Measurements from ENCODE around the gene ZBTB16.

The ZBTB16 gene

GRCh38 chr11:114283422-114283821 lies 223.9 kb downstream of the ZBTB16 start:
- no peak overlapping the region for H3K27ac ChIP-seq (ENCODE audit: low read length)
- H3K27me3 ChIP-seq (ENCODE audit: low read depth, low read length): no peaks in the 10 kb centered on the region
- no peaks in the 10 kb centered on the region for H3K36me3 ChIP-seq (ENCODE audit: control insufficient read depth in 1 of 2, insufficient read depth in 2 of 2, low read length in 2 of 2)
- no peaks in the 10 kb centered on the region for H3K9me3 ChIP-seq (ENCODE audit: control insufficient read depth in 1 of 2, low read length in 2 of 2)
- no peak overlapping the region for H3K4me3 ChIP-seq (ENCODE audit: low read depth in 1 of 2, low read length in 2 of 2)
- no peaks in the 10 kb centered on the region for H3K4me1 ChIP-seq (ENCODE audit: control insufficient read depth in 1 of 2, insufficient read depth in 2 of 2, low read length in 2 of 2)

- Histone ChIP-seq H3K9me3 (ENCODE audit: control insufficient read depth in 1 of 2, low read length in 2 of 2) (no peaks in the 10 kb centered on the region), H3K27ac (ENCODE audit: low read length) (no peak overlapping the region), H3K36me3 (ENCODE audit: control insufficient read depth in 1 of 2, insufficient read depth in 2 of 2, low read length in 2 of 2) (no peaks in the 10 kb centered on the region), H3K27me3 (ENCODE audit: low read depth, low read length) (no peaks in the 10 kb centered on the region), H3K4me3 (ENCODE audit: low read depth in 1 of 2, low read length in 2 of 2) (no peak overlapping the region), H3K4me1 (ENCODE audit: control insufficient read depth in 1 of 2, insufficient read depth in 2 of 2, low read length in 2 of 2) (no peaks in the 10 kb centered on the region)
Measured at GRCh38 chr11:114284021-114284420, 224.5 kb downstream of the ZBTB16 start.

GRCh38 chr11:114284914-114285313 lies 225.4 kb downstream of the ZBTB16 start:
- no peaks in the 10 kb centered on the region for H3K27me3 ChIP-seq (ENCODE audit: low read depth, low read length)
- H3K4me3 ChIP-seq (ENCODE audit: low read depth in 1 of 2, low read length in 2 of 2): no peak overlapping the region
- H3K4me1 ChIP-seq (ENCODE audit: control insufficient read depth in 1 of 2, insufficient read depth in 2 of 2, low read length in 2 of 2): no peaks in the 10 kb centered on the region

GRCh38 chr11:114285599-114285998 lies 226.1 kb downstream of the ZBTB16 start:
- Histone ChIP-seq H3K27me3 (ENCODE audit: low read depth, low read length) (no peaks in the 10 kb centered on the region), H3K4me3 (ENCODE audit: low read depth in 1 of 2, low read length in 2 of 2) (no peak overlapping the region), H3K27ac (ENCODE audit: low read length) (no peak overlapping the region), H3K36me3 (ENCODE audit: control insufficient read depth in 1 of 2, insufficient read depth in 2 of 2, low read length in 2 of 2) (no peaks in the 10 kb centered on the region), H3K4me1 (ENCODE audit: control insufficient read depth in 1 of 2, insufficient read depth in 2 of 2, low read length in 2 of 2) (no peaks in the 10 kb centered on the region), H3K9me3 (ENCODE audit: control insufficient read depth in 1 of 2, low read length in 2 of 2) (no peaks in the 10 kb centered on the region)

More at GRCh38 chr11:114284914-114285313, 225.4 kb downstream of the ZBTB16 start:
- Histone ChIP-seq H3K27ac (ENCODE audit: low read length) (no peak overlapping the region), H3K36me3 (ENCODE audit: control insufficient read depth in 1 of 2, insufficient read depth in 2 of 2, low read length in 2 of 2) (no peaks in the 10 kb centered on the region), H3K9me3 (ENCODE audit: control insufficient read depth in 1 of 2, low read length in 2 of 2) (no peaks in the 10 kb centered on the region)

- Histone ChIP-seq H3K27me3 (ENCODE audit: low read depth, low read length) (no peaks in the 10 kb centered on the region), H3K27ac (ENCODE audit: low read length) (no peak overlapping the region), H3K36me3 (ENCODE audit: control insufficient read depth in 1 of 2, insufficient read depth in 2 of 2, low read length in 2 of 2) (no peaks in the 10 kb centered on the region), H3K4me1 (ENCODE audit: control insufficient read depth in 1 of 2, insufficient read depth in 2 of 2, low read length in 2 of 2) (peaks cover 0 to 4% of the 10 kb centered on the region in 2 donors), H3K9me3 (ENCODE audit: control insufficient read depth in 1 of 2, low read length in 2 of 2) (no peaks in the 10 kb centered on the region), H3K4me3 (ENCODE audit: low read depth in 1 of 2, low read length in 2 of 2) (no peak overlapping the region)
Measured at GRCh38 chr11:114286229-114286628, 226.7 kb downstream of the ZBTB16 start.

DNA sequence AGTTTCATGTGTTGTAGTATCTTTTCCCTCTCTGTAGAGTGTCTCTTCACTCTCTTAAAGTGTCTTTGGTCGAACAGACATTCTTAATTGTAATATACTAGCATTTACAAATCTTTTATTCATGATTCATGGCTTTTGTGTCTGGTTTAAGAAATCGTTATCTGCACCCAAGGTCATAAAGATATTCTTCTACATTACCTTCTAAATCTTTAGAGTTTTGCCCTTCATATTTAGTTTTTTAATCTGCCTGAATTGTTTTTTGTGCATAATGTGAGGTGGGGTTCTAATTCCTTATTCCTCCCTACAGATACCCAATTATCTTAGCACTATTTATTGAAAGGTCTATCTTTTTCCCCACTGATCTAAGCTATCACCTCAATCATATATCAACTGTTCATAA lies 227.6 kb downstream of the ZBTB16 start:
- Histone ChIP-seq H3K4me3 (ENCODE audit: low read depth in 1 of 2, low read length in 2 of 2) (no peak overlapping the region), H3K4me1 (ENCODE audit: control insufficient read depth in 1 of 2, insufficient read depth in 2 of 2, low read length in 2 of 2) (peaks cover 0 to 6% of the 10 kb centered on the region in 2 donors), H3K27ac (ENCODE audit: low read length) (no peak overlapping the region), H3K27me3 (ENCODE audit: low read depth, low read length) (no peaks in the 10 kb centered on the region), H3K36me3 (ENCODE audit: control insufficient read depth in 1 of 2, insufficient read depth in 2 of 2, low read length in 2 of 2) (no peaks in the 10 kb centered on the region), H3K9me3 (ENCODE audit: control insufficient read depth in 1 of 2, low read length in 2 of 2) (no peaks in the 10 kb centered on the region)

GRCh38 chr11:114288136-114288535 lies 228.6 kb downstream of the ZBTB16 start:
- Histone ChIP-seq H3K36me3 (ENCODE audit: control insufficient read depth in 1 of 2, insufficient read depth in 2 of 2, low read length in 2 of 2) (no peaks in the 10 kb centered on the region), H3K27ac (ENCODE audit: low read length) (no peak overlapping the region), H3K9me3 (ENCODE audit: control insufficient read depth in 1 of 2, low read length in 2 of 2) (no peaks in the 10 kb centered on the region), H3K27me3 (ENCODE audit: low read depth, low read length) (no peaks in the 10 kb centered on the region), H3K4me3 (ENCODE audit: low read depth in 1 of 2, low read length in 2 of 2) (no peak overlapping the region), H3K4me1 (ENCODE audit: control insufficient read depth in 1 of 2, insufficient read depth in 2 of 2, low read length in 2 of 2) (peaks cover 0 to 6% of the 10 kb centered on the region in 2 donors)

DNA sequence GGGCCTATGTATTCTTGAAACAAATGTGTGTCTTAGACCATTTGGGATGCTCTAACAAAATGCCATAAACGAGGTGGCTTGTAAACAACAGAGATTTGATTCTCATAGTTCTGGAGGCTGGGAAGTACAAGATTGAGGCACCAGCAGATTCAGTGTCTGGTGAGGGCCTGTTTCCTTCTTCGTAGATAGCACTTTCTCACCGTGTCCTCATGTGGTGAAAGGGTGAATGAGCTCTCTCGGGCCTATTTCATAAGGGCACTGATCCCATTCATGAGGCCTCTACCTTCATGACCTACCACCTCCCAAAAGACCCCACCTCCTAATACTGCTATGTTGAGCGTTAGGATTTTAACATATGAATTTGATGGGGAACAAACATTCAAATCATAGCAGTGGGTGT lies 230.3 kb downstream of the ZBTB16 start:
- no peak overlapping the region for H3K27ac ChIP-seq (ENCODE audit: low read length)
- no peaks in the 10 kb centered on the region for H3K9me3 ChIP-seq (ENCODE audit: control insufficient read depth in 1 of 2, low read length in 2 of 2)
- peaks cover 0 to 6% of the 10 kb centered on the region in 2 donors for H3K4me1 ChIP-seq (ENCODE audit: control insufficient read depth in 1 of 2, insufficient read depth in 2 of 2, low read length in 2 of 2)
- H3K27me3 ChIP-seq (ENCODE audit: low read depth, low read length): no peaks in the 10 kb centered on the region
- H3K36me3 ChIP-seq (ENCODE audit: control insufficient read depth in 1 of 2, insufficient read depth in 2 of 2, low read length in 2 of 2): no peaks in the 10 kb centered on the region
- no peak overlapping the region for H3K4me3 ChIP-seq (ENCODE audit: low read depth in 1 of 2, low read length in 2 of 2)

DNA sequence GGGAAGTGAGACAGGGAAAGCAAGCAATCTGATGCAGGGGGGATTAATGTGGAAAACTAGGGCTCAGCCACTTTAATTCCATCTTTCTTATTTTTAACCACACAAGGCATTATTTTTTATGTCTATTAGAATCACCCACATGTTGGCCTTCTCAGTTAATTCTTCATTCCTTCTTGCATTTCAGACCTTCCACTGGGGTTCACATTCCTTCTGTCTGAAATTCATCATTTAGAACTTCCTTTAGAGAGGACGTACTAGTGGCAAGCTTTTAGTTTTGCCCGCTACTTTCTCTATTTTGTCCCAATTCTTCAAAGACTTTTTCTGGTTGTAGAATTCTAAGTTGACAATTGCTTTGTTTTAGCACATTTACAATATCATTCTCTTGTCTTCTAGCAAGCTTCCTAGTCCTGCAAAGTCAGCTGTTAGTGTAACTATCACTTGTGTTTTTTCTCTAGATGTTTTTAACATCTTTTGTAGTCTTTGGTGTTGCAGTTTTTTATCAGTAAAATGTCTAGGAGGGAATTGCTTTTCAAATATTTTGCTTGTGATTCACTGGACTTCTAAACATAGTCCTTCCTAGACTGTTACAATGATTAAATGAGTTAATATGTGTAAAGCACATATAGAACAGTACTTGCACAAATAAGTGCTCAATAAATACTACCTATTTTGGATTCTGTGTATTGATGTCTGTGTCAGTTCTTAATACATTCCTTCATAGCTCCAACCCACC lies 231.2 kb downstream of the ZBTB16 start:
- H3K4me3 ChIP-seq (ENCODE audit: low read depth in 1 of 2, low read length in 2 of 2): peak overlapping the region in 1 of 2 donors; percentile 4
- H3K4me1 ChIP-seq (ENCODE audit: control insufficient read depth in 1 of 2, insufficient read depth in 2 of 2, low read length in 2 of 2): peaks cover 0 to 6% of the 10 kb centered on the region in 2 donors
- H3K27ac ChIP-seq (ENCODE audit: low read length): no peak overlapping the region
- H3K27me3 ChIP-seq (ENCODE audit: low read depth, low read length): no peaks in the 10 kb centered on the region
- H3K9me3 ChIP-seq (ENCODE audit: control insufficient read depth in 1 of 2, low read length in 2 of 2): no peaks in the 10 kb centered on the region
- peaks cover 0 to 2% of the 10 kb centered on the region in 2 donors for H3K36me3 ChIP-seq (ENCODE audit: control insufficient read depth in 1 of 2, insufficient read depth in 2 of 2, low read length in 2 of 2)

DNA sequence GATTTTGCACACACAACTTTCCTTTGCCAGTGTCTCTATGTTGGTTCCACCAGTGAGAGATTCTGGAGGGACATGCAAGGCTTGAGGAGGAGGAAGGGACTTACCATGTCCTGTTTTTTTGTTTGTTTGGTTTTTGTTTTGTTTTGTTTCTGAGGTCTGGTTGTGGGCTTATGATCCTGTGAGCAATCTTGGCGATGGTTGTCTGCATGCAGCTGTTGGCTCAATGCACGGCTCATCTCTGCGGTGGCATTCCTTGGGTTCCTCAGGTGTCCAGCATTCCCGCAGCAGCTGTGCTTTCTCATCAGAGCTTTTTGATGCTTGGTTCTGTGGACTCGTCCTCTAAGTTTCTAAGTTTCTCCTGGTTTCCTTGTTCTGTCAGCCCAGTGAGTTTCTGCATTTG lies 231.9 kb downstream of the ZBTB16 start:
- peak overlapping the region in 1 of 2 donors; percentile 4 for H3K4me3 ChIP-seq (ENCODE audit: low read depth in 1 of 2, low read length in 2 of 2)
- no peak overlapping the region for H3K27ac ChIP-seq (ENCODE audit: low read length)
- peaks cover 0 to 6% of the 10 kb centered on the region in 2 donors for H3K4me1 ChIP-seq (ENCODE audit: control insufficient read depth in 1 of 2, insufficient read depth in 2 of 2, low read length in 2 of 2)

GRCh38 chr11:114291842-114292680 lies 232.6 kb downstream of the ZBTB16 start:
- Histone ChIP-seq H3K27ac (ENCODE audit: low read length) (peak overlapping the region; percentile 46), H3K4me1 (ENCODE audit: control insufficient read depth in 1 of 2, insufficient read depth in 2 of 2, low read length in 2 of 2) (peaks cover 0 to 6% of the 10 kb centered on the region in 2 donors), H3K36me3 (ENCODE audit: control insufficient read depth in 1 of 2, insufficient read depth in 2 of 2, low read length in 2 of 2) (peaks cover 0 to 15% of the 10 kb centered on the region in 2 donors), H3K4me3 (ENCODE audit: low read depth in 1 of 2, low read length in 2 of 2) (no peak overlapping the region), H3K9me3 (ENCODE audit: control insufficient read depth in 1 of 2, low read length in 2 of 2) (no peaks in the 10 kb centered on the region), H3K27me3 (ENCODE audit: low read depth, low read length) (no peaks in the 10 kb centered on the region)

More for the DNA sequence above, 231.9 kb downstream of the ZBTB16 start:
- Histone ChIP-seq H3K9me3 (ENCODE audit: control insufficient read depth in 1 of 2, low read length in 2 of 2) (no peaks in the 10 kb centered on the region), H3K27me3 (ENCODE audit: low read depth, low read length) (no peaks in the 10 kb centered on the region), H3K36me3 (ENCODE audit: control insufficient read depth in 1 of 2, insufficient read depth in 2 of 2, low read length in 2 of 2) (peaks cover 0 to 8% of the 10 kb centered on the region in 2 donors)

Data from muscle layer of duodenum (tissue), 2 donors.